CD14-positive monocyte (primary cell): ENCODE measurements around the gene NFKBIA. TPM values are rescaled to one million over a fixed set of nuclear protein-coding genes. Genes with fewer than 3 reads are reported as not detected.
A peak's percentile ranks its signal among the peaks of the same experiment; 100 is the strongest.

Experiments
- DNase-seq, 3 donors: peaks; one replicate each; pipeline ENCODE4 v3.0.0-alpha.2; 2011 to 2022
- H2AFZ ChIP-seq: 2 replicates; pipeline ENCODE4 v1.6.0; 2012; ENCODE audit warnings: mild to moderate bottlenecking, low read depth, low read length, inconsistent platforms; ENCODE audit not compliant: insufficient read depth, poor library complexity, severe bottlenecking
- H3K27ac ChIP-seq, 2 donors: 1 replicate in 1 of 2; 2 replicates in 1 of 2; pipeline ENCODE4 v1.5.1; 2012 to 2013; ENCODE audit warnings: low read length in 2 of 2, control low read depth in 1 of 2, inconsistent platforms in 1 of 2, low read depth in 1 of 2, mild to moderate bottlenecking in 1 of 2
- H3K27me3 ChIP-seq, 2 donors: one replicate each; pipeline versions ENCODE4 v1.6.0 to v1.6.1; 2011 to 2013; ENCODE audit warnings: low read length in 2 of 2; ENCODE audit not compliant: control insufficient read depth in 2 of 2, insufficient read depth in 2 of 2
- H3K36me3 ChIP-seq, 2 donors: replicated peaks in 1 of 2; 1 replicate in 1 of 2; 2 replicates in 1 of 2; pipeline versions ENCODE4 v1.5.1 to v1.6.1; 2012 to 2013; ENCODE audit warnings: low read length in 2 of 2, control low read depth in 1 of 2, inconsistent platforms in 1 of 2, mild to moderate bottlenecking in 1 of 2; ENCODE audit not compliant: insufficient read depth in 2 of 2, control insufficient read depth in 1 of 2
- H3K4me1 ChIP-seq, 2 donors: 1 replicate in 1 of 2; 2 replicates in 1 of 2; pipeline versions ENCODE4 v1.5.1 to v1.6.1; 2012 to 2013; ENCODE audit warnings: low read length in 2 of 2, control low read depth in 1 of 2, inconsistent platforms in 1 of 2, mild to moderate bottlenecking in 1 of 2, moderate library complexity in 1 of 2; ENCODE audit not compliant: insufficient read depth in 2 of 2, control insufficient read depth in 1 of 2
- H3K4me2 ChIP-seq: replicated peaks from 2 replicates; pipeline ENCODE3; 2012; ENCODE audit warnings: low read length, moderate library complexity, mild to moderate bottlenecking; ENCODE audit not compliant: poor library complexity, severe bottlenecking; ENCODE audit errors: extremely low read depth
- H3K4me3 ChIP-seq, 3 experiments: fragments of 200-600 bp in 1 of 3; sonication (generic) in 1 of 3; replicated peaks in 1 of 3; 1 replicate in 2 of 3; 2 replicates in 1 of 3; pipeline ENCODE4 v1.5.1; 2011 to 2013; ENCODE audit warnings: low read length in 3 of 3, mild to moderate bottlenecking in 3 of 3, control low read depth in 2 of 3, low read depth in 2 of 3, inconsistent platforms in 1 of 3, moderate library complexity in 1 of 3
- H3K79me2 ChIP-seq: 2 replicates; pipeline ENCODE4 v1.6.0; 2012; ENCODE audit warnings: mild to moderate bottlenecking, control low read depth, inconsistent platforms, low read length, moderate library complexity; ENCODE audit not compliant: insufficient read depth
- H3K9ac ChIP-seq: 2 replicates; pipeline ENCODE4 v1.6.0; 2017; ENCODE audit warnings: low read length, mild to moderate bottlenecking; ENCODE audit not compliant: insufficient read depth, poor library complexity, severe bottlenecking
- H3K9me3 ChIP-seq, 2 donors: replicated peaks in 1 of 2; 1 replicate in 1 of 2; 2 replicates in 1 of 2; pipeline versions ENCODE4 v1.5.1 to v1.6.1; 2012 to 2013; ENCODE audit warnings: low read length in 2 of 2, control low read depth in 1 of 2; ENCODE audit not compliant: control insufficient read depth in 1 of 2, insufficient read depth in 1 of 2
- H4K20me1 ChIP-seq: 2 replicates; pipeline ENCODE4 v1.6.0; 2012; ENCODE audit warnings: mild to moderate bottlenecking, low read length, control low read depth, moderate library complexity; ENCODE audit not compliant: insufficient read depth
- H3K27ac Mint-ChIP-seq, 7 donors: one replicate each; pipeline ENCODE4 v1.8.0; 2020; ENCODE audit warnings: mild to moderate bottlenecking in 7 of 7, mixed read lengths in 7 of 7, moderate library complexity in 6 of 7, inconsistent platforms in 2 of 7
- H3K27me3 Mint-ChIP-seq, 3 donors: one replicate each; pipeline ENCODE4 v1.8.0; 2021 to 2022; ENCODE audit warnings: low read depth in 3 of 3, mild to moderate bottlenecking in 3 of 3, mixed read lengths in 3 of 3, moderate library complexity in 3 of 3, inconsistent platforms in 1 of 3
- H3K36me3 Mint-ChIP-seq, 2 donors: one replicate each; pipeline ENCODE4 v1.8.0; 2020; ENCODE audit warnings: mixed read lengths in 2 of 2, inconsistent platforms in 1 of 2, mild to moderate bottlenecking in 1 of 2
- H3K4me1 Mint-ChIP-seq: one replicate; pipeline ENCODE4 v1.8.0; 2020; ENCODE audit warnings: mild to moderate bottlenecking, mixed read lengths
- H3K4me3 Mint-ChIP-seq, 2 donors: one replicate each; pipeline ENCODE4 v1.8.0; 2020; ENCODE audit warnings: mild to moderate bottlenecking in 2 of 2, mixed read lengths in 2 of 2, moderate library complexity in 1 of 2
- H3K9me3 Mint-ChIP-seq, 7 donors: one replicate each; pipeline ENCODE4 v1.8.0; 2020 to 2022; ENCODE audit warnings: mixed read lengths in 7 of 7, mild to moderate bottlenecking in 6 of 7, moderate library complexity in 6 of 7, inconsistent platforms in 2 of 7
- CTCF ChIP-seq: fragments of 200-600 bp; IDR thresholded peaks from one replicate; pipeline ENCODE4 v1.8.0; 2022; ENCODE audit warnings: antibody characterized with exemption, mild to moderate bottlenecking
- WGBS: methylation state at CpG from one replicate; pipeline ENCODE4 v1.1.5; 2013; ENCODE audit warnings: missing lambda C conversion rate; ENCODE audit not compliant: insufficient coverage; 5-methylcytosine and 5-hydroxymethylcytosine counted together
- intact Hi-C, 2 donors: fragments of 100-400 bp; cut with micrococcal nuclease; formaldehyde crosslinking; loops; one replicate each; pipeline versions ENCODE4 v1.15.0 to v1.15.1; 2023
- polyA plus RNA-seq, 3 donors: library from polyadenylated mRNA; depleted of rRNA in 1 of 3; unstranded in 2 of 3; stranded (reverse) in 1 of 3; fragments of 300-500 nt in 2 of 3; fragments of >200 nt in 1 of 3; fragmentation: Illumina TruSeq in 2 of 3; gene quantifications; 1 replicate in 2 of 3; 2 replicates in 1 of 3; pipeline ENCODE4 v1.2.3, GENCODE V29; 2012 to 2021

The NFKBIA gene
- polyA plus RNA-seq, 3 donors = 868 to 4,739 (median 935) TPM

- Histone ChIP-seq H4K20me1 (peaks cover 59% of the 10 kb centered on the region), H2AFZ (no peak overlapping the region), H3K9me3 (no peaks in the 10 kb centered on the region), H3K36me3 (peaks cover 36% of the 10 kb centered on the region in 2 donors), H3K27ac (peak overlapping the region; percentile 99), H3K9ac (peak overlapping the region; percentile 100), H3K4me1 (peaks cover 60 to 76% of the 10 kb centered on the region in 2 donors), H3K79me2 (peaks cover 44% of the 10 kb centered on the region), H3K27me3 (no peaks in the 10 kb centered on the region), H3K4me3 (peak overlapping the region; percentile 84 to 99 (median 88)), H3K4me2 (peak overlapping the region; percentile 99)
- no peak for TF ChIP-seq CTCF
- DNase-seq = peak in 2 of 3 donors; percentile 3 to 38
- peaks cover 0 to 9% (median 6%) of the 10 kb centered on the region in 3 donors for H3K27me3 Mint-ChIP-seq
- 71% methylated on average over 3 of the region's 14 CpGs for WGBS
- intact Hi-C loops = loop anchor here (5.0 to 10.0 kb wide), 3 partner anchors 57 to 279 kb away; partner anchors contain the start of genes PPP2R3C (in 1 of the 2) and PRORP (in 1 of the 2)
- peaks cover 71% of the 10 kb centered on the region for H3K4me1 Mint-ChIP-seq
- peak overlapping the region; percentile 97 to 99 (median 99) for H3K27ac Mint-ChIP-seq
- H3K4me3 Mint-ChIP-seq = peak overlapping the region; percentile 93 to 99
- peaks cover 48 to 50% of the 10 kb centered on the region in 2 donors for H3K36me3 Mint-ChIP-seq
- H3K9me3 Mint-ChIP-seq = peaks cover 0 to 8% (median 6%) of the 10 kb centered on the region in 7 donors
Observed at GRCh38 chr14:35401422-35402265, 2.9 kb downstream of the NFKBIA start.

- Histone ChIP-seq H2AFZ (no peak overlapping the region), H3K27ac (peak overlapping the region; percentile 63 to 99), H3K4me2 (peak overlapping the region; percentile 99), H3K4me1 (peaks cover 51 to 68% of the 10 kb centered on the region in 2 donors), H3K27me3 (no peaks in the 10 kb centered on the region), H3K4me3 (peak overlapping the region; percentile 84 to 99 (median 88)), H4K20me1 (peaks cover 59% of the 10 kb centered on the region), H3K9me3 (no peaks in the 10 kb centered on the region), H3K36me3 (peaks cover 36% of the 10 kb centered on the region in 2 donors), H3K79me2 (peaks cover 38% of the 10 kb centered on the region), H3K9ac (peak overlapping the region; percentile 100)
- peak overlapping the region; percentile 93 to 99 for H3K4me3 Mint-ChIP-seq
- DNase-seq = peak; percentile 50 to 71 (median 66)
- intact Hi-C loops = loop anchor here (5.0 to 10.0 kb wide), 3 partner anchors 56 to 279 kb away; partner anchors contain the start of genes PPP2R3C (in 1 of the 2) and PRORP (in 1 of the 2)
- peaks cover 48 to 50% of the 10 kb centered on the region in 2 donors for H3K36me3 Mint-ChIP-seq
- peak overlapping the region; percentile 88 to 99 (median 98) for H3K27ac Mint-ChIP-seq
- TF ChIP-seq CTCF = no peak
- H3K27me3 Mint-ChIP-seq = peaks cover 0 to 9% (median 6%) of the 10 kb centered on the region in 3 donors
- WGBS = 32% methylated on average over 5 of the region's 10 CpGs
- peaks cover 63% of the 10 kb centered on the region for H3K4me1 Mint-ChIP-seq
- H3K9me3 Mint-ChIP-seq = peaks cover 0 to 8% (median 6%) of the 10 kb centered on the region in 7 donors
Observed at GRCh38 chr14:35400648-35401421, 3.7 kb downstream of the NFKBIA start.
